MV-4-11 (cell line): ENCODE data around the gene TTC28.
"Not testable (repeated sequence)": the region's sequence is repeated elsewhere in the genome, so short reads cannot be mapped to it uniquely, and the experiment has no call there.

ENCODE experiments used
- DNase-seq: peaks from one replicate; lab custom pipeline; 2025; lab: John Stamatoyannopoulos, UW

TTC28 gene

DNA sequence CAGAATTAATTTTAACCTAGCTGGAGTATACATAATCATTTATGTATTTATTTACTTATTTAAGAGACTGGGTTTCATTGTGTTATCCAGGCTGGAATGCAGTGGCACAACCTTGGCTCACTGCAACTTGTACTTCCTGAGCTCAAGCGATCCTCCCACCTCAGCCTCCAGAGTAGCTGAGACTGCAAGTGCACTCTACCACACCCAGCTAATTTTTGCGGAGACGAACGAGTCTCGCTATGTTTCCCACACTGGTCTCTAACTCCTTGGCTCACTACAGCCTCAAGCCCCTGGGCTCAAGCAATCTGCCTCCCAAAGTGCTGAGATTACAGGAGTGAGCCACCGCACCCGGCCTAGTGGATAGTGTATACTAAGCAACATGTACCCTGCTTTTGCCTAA, 1.5 kb downstream of the TTC28 start:
- peak; percentile 11 for DNase-seq

DNA sequence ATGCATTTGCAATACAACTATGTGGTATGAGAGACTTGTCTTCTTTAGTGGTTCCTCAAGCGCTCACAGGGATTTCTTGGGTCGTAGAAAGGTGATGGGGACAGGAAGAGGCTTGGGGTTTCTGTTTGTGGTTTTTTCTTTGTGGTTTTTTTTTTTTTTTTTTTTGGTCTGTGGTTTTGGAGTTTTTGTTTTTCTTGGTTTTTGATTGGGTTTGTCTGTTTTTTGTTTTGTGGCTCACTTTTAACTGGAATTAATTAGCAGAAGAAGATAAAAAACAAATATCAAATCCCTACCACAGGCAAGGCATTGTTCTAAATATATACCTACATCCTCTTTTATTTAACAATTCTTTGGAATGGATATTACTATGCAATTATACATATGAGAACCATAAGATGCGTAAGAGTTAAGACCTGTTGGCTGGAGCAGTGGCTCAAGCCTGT, 5.5 kb downstream of the TTC28 start:
- peak; percentile 93 for DNase-seq

DNA sequence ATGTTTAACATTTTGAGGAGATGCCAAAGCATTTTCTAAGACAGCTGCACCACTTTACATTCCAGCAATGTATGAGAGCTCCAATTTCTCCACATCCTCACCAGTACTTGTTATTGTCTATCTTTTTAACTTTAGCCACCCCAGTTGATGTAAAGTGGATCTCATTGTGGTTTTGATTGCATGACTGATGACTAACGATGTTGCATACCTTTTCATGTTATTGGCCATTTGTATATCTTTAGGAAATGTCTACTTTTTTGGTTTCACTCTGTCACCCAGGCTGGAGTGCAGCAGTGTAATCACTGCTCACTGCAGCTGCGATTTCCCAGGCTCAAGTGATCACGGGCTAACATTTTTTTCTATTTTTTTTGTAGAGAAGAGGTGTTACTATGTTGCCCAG, 8.9 kb downstream of the TTC28 start:
- peak; percentile 78 for DNase-seq

DNA sequence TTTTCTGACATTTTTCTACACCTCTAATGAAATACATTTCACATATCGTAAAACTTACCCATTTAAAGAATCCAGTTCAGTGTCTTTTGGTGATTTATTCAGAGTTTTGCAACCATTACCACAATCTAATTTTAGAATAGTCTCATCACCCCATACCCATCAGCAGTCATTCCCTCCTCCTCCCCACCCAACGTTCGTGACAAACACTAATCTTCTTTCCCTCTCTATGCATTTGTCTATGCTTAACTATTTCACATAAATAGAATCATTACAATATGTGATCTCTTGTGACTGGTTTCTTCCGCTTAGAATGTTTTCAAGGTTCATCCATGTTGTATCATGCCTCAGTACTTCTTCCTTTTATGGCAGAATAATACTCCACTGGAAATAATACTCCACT, 9.5 kb downstream of the TTC28 start:
- peak; percentile 99 for DNase-seq

DNA sequence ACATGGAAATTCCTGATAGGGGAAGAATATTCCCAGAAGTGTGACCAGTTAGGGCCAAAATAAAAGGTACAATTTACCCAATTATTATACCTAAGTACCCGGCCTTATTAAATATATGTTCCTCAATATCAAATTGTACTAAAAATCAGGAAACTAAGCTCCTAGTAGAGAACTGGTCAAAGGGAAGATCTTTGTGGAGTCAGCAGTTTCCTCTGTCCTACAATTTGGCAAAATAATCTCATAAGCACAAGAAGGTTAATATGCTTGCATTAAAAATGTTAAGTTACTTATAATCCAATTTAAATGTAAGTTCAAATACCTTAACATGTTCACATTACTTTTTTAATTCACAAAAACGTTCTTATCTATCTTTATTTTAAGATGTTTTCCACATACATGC, 10.3 kb downstream of the TTC28 start:
- no peak for DNase-seq

DNA sequence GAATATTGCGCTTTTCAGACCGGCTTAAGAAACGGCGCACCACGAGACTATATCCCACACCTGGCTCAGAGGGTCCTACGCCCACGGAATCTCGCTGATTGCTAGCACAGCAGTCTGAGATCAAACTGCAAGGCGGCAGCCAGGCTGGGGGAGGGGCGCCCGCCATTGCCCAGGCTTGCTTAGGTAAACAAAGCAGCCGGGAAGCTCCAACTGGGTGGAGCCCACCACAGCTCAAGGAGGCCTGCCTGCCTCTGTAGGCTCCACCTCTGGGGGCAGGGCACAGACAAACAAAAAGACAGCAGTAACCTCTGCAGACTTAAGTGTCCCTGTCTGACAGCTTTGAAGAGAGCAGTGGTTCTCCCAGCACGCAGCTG, 16.1 kb downstream of the TTC28 start:
- not testable (repeated sequence) for DNase-seq

DNA sequence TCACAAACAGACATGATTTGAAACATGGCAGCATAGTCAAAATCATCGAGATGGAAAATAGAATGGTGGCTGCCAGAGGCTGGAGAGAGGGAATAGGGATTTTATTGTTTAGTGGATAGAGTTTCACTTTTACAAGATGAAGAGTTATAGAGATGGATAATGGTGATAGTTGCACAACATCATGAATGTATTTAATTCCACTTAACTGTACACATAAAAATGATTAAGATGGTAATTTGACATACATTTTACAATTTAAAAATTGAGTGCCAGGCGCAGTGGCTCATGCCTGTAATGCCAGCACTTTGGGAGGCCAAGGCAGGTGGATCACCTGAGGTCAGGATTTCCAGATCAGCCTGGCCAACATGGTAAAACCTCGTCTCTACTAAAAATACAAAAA, 21.2 kb downstream of the TTC28 start:
- DNase-seq: no peak

DNA sequence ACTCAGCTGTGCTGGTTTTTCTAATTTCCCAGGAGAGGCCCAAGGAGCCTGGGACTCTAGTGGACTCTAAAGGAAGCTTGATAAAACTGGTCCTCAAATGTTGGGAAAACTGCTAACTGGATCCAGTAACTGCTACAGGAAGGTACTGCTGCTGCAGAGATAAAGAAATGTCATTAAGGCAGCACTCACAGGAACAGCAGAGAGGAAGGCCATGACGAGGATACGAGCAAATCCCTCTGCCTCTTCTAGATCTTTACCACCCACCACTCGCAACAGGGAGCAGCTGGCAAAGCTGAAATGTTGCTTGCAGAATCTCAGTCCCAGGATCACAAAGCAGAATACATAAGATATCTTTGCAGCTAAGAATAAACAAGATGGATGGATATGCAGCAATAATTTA, 23.5 kb downstream of the TTC28 start:
- no peak for DNase-seq

DNA sequence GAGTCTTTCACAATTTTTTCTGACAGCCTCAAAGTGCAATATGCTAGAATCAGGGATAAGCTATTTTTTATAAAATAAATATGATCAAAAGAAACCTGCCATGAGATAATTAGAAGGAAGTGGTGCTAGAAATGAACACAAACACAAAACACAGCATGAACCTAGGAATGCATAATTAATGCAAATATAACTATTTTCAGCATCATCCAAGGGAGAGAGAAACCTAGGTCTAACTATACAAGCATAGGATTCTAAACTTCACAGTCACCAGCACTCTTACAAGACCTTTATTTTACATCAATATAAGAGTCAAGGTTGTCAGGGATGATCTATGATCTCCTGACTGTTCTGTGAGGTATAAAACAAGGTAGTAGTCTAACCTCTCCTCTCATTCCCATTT, 29.2 kb downstream of the TTC28 start:
- DNase-seq: no peak

DNA sequence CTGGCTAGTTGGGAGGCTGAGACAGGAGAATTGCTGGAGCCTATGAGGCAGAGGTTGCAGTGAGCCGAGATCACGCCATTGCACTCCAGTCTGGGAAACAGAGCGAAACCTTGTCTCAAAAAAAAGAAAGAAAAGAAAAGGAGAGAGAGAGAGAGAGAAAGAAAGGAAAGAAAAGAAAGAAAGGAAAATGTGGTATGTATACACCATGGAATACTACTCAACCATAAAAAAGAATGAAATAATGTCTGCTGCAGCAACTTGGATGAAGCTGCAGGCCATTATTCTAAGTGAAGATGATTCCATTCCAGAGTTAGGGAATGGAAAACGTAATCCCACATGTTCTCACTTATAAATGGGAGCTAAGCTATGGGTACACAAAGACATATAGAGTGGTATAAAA, 30.8 kb downstream of the TTC28 start:
- DNase-seq: no peak

DNA sequence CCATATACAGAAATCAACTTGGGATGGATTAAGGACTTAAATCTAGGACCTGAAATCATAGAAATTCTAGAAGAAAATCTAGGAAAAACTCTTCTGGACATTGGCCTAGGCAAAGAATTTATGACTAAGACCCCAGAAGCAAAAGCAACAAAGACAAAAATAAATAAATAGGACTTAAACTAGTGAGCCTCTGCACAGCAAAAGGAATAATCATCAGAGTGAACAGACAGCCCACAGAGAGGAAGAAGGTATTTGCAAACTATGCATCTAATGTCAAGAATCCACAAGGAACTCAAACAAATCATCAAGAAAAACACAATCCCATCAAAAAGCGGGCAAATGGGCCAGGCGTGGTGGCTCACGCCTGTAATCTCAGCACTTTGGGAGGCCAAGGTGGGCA, 32.4 kb downstream of the TTC28 start:
- no peak for DNase-seq

DNA sequence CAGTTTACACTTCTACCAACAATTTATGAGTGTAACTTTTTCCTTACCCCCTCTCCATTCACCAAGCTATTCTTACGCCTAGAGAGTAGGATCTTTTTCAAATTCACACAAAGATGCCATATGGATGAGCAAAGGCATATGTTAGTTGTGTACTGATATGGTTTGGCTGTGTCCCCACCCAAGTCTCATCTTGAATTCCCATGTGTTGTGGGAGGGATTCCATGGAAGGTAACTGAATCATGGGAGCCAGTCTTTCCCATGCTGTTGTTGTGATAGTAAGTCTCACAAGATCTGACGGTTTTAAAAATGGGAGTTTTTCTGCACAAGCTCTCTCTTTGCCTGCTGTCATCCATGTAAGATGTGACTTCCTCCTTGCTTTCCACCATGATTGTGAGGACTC, 40.3 kb downstream of the TTC28 start:
- no peak for DNase-seq

DNA sequence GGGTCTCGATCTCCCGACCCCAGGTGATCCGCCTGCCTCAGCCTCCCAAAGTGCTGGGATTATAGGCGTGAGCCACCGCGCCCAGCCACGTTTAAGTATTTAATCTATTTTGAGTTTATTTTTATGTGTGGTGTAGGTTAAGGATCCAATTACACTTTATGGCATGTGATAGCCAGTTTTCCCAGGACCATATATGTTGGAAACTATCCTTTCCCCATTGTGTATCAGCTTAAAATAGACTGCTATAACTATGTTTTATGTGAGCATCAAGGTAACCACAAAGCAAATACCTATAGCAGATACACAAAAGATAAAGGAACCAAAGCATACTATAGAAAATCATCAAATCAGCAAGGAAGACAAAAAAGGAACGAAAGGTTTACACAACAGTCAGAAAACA, 42.4 kb downstream of the TTC28 start:
- no peak for DNase-seq

DNA sequence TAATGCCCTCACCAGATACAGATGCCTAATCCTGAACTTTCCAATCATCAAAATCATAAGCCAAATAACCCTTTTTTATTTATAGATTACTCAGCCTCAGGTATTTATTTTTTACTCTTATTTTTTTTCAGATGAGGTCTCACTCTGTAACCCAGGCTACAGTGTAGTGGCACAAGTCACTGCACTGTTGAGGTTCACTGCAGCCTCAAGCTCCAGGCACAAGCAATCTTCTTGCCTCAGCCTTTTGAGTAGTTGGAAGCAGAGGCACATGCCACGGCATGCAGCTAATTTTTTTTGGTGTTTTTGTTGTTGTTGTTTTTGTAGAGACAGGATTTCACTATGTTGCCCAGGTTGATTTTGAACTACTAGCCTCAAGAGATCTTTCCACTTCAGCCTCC, 49.5 kb downstream of the TTC28 start:
- DNase-seq: no peak

DNA sequence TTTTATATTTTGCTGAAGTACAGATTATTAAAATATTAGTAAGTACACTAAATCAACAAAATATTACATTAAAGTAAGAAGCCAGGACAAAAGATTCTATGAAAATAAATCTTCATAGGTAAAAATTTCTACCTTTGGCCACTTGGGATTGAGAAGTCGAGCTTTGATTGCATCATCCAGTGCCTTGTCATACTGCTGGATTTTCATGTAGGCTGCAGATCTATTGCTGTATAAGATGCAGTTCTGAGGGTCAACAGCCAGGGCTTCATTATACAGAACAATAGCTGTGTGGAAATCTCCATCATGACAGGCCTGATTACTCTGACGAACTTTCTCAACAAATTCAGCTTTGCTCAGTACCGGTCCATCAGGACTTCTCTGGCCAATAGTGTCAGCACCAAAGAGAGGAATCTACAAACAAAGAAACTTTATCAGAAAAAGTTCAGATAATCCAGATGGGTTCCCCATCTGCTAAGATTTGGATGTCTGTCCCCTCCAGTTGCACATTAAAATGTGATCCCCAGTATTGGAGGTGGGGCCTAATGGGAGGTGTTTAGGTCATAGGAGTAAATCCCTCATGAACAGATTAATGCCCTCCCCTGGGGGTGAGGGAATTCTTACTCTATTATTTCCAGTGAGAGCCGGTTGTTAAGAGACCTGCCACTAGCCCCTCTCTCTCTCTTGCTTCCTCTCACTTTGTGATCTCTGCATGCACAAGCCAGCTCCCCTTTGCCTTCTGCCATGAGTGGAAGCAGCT, 50.0 kb downstream of the TTC28 start:
- peak; percentile 12 for DNase-seq

DNA sequence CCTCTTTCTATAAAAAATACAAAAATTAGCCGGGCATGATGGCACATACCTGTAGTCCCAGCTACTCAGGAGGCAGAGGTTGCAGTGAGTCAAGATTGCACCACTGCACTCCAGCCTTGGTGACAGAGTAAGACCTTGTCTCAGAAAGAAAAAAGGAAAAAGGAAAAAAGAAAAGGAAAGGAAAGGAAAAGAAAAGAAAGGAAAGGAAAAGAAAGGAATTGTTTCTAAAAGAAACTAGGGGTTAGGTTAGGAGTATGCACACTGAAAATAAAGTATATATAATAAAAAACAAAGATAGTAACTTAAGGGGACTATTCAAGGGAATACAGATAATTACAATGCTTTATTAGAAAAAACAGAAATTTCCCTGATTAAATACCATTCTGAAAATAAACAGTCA, 50.9 kb downstream of the TTC28 start:
- DNase-seq: no peak

DNA sequence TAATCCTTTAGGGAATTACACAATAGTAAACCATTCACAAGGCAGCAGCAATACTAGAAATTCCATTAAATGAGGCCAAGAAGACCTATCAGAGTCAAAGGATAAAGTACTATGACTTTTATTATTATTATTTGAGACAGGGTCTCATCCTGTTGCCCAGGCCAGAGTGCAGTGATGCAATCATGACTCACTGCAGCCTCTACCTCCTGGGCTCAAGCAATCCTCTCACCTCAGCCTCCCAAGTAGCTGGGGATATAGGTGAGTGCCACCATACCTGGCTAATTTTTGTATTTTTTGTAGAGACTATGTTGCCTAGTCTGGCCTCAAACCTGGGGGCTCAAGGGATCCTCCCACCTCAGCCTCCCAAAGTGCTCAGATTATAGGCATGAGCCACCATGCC, 51.8 kb downstream of the TTC28 start:
- no peak for DNase-seq

DNA sequence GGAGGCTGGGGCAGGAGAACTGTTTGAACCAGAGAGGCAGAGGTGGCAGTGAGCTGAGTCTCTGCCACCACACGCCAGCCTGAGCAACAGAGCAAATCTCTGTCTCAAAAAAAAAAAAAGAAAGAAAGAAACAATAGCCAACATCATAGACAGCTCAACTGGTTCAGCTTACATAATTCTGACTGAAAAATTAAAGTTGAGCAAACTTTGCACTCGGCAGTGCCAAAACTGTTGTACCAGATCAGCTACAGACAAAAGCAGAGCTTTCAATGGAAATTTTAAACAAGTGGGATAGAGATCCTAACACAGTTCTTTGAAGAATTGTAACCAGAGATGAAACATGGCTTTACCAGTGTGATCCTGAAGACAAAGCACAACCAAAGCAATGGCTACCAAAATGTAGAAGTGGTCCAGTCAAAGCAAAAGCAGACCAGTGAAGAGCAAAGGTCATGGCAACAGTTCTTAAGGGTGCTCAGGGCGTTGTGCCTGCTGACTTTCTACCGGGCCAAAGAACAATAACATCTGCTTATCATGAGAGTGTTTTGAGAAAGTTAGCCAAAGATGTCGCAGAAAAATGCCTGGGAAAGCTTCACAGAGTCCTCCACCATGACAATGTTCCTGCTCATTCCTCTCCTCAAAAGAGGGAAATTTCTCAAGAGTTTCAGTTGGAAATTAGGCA, 59.3 kb downstream of the TTC28 start:
- no peak for DNase-seq

DNA sequence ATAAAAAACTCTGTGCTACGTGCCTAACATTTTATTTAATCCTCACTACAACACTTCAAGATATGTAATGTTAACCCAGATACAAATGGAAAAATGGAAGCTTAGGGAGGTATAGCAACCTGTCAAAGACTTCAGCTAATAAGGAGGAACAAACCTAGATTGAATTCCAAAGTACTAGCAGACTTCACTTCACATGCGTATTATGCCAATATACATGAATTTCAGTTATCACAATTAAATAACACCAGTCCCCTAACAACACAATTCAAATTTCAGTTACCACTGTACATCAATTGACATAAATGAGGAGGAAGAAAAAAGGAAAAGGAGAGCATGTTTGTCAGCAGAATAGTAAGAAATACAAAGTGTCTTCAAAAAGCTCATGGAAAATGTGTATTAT, 60.4 kb downstream of the TTC28 start:
- DNase-seq: no peak

DNA sequence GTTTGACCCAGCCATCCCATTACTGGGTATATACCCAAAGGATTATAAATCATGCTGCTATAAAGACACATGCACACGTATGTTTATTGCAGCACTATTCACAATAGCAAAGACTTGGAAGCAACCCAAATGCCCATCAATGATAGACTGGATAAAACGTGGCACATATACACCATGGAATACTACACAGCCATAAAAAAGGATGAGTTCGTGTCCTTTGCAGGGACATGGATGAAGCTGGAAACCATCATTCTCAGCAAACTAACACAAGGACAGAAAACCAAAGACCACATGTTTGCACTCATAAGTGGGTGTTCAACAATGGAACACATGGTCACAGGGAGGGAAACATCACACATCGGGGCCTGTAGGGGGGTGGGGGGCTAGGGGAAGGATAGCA, 64.2 kb downstream of the TTC28 start:
- DNase-seq: not testable (repeated sequence)

DNA sequence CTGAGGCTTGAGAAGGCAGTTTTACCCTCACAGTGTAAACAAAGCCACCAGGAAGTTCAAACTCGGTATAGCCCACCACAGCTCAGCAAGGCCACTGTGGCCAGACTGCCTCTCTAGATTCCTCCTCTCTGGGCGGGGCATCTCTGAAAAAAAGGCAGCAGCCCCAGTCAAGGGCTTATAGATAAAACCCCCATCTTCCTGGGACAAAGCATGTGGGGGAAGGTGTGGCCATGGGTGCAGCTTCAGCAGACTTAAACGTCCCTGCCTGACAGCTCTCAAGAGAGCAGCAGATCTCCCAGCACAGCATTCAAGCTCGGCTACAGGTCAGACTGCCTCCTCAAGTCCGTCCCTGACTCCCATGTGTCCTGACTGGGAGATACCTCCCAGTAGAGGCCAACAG, 69.7 kb downstream of the TTC28 start:
- DNase-seq: no peak

DNA sequence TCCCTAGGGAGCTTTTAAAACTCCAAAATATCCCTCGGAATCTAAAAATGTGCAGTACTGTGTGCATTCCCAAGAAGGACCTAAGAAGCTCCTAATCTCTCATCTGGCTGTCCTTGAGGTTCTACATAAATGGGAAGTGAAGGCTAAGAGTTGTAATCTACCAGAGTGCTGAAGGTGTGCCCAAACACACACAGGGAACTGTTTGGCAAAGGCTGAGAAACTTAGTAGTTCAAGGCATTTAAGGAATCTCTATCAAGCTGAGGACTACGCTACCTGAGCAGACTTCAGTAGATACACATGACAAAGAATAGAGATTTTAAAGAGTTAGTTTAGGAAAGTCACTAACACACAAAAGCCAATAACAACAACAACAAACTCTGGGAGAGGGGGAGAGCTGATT, 71.1 kb downstream of the TTC28 start:
- no peak for DNase-seq

DNA sequence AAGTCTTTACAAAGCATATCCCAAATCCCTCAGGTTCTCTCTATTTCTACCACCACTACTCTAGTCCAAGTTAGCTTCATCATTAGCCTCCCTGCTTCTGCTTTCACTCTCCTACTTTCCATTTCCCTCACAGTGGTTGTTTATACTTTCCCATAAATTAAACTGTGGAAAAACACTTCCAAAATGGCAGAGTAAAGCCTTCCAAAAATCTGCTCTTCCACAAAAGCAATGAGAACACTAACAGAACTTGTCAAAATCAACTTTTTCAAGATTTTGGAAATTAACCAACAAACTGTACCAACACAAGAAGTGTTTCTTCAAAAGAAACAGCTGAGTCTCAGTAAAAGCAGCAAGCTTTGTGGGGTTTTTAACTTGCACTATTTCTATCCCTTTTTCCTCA, 71.8 kb downstream of the TTC28 start:
- peak; percentile 12 for DNase-seq
